CD4-positive, alpha-beta T cell (primary cell): ENCODE results near the gene TIMP3. TPM values are rescaled to one million over a fixed set of nuclear protein-coding genes. Genes with fewer than 3 reads are reported as not detected.

Experiments used
- ATAC-seq: fragments of 200-7000 bp; cut with Tn5 transposase; one replicate; pipeline ENCODE4 v1.10.0; 2022; ENCODE audit warnings: mild to moderate bottlenecking; ENCODE audit not compliant: poor library complexity
- CTCF ChIA-PET: fragments of 350-600 bp; sonication (Branson Sonifier 250); formaldehyde crosslinking; loops from one replicate; lab custom pipeline; 2021; ENCODE audit warnings: antibody characterized with exemption, inconsistent platforms; lab: Charles Lee
- POLR2A ChIA-PET: fragments of 350-600 bp; sonication (Branson Sonifier 250); formaldehyde crosslinking; loops from one replicate; lab custom pipeline; 2021; ENCODE audit warnings: antibody characterized with exemption, inconsistent platforms; lab: Charles Lee
- DNase-seq, 14 experiments: peaks; one replicate each; pipeline ENCODE4 v3.0.0-alpha.2; 2013 to 2020; ENCODE audit warnings: mixed read lengths in 2 of 14
- H3K27ac ChIP-seq, 2 donors: one replicate each; pipeline versions ENCODE4 v1.5.1 to v1.7.0; 2013; ENCODE audit warnings: low read length in 2 of 2, low read depth in 1 of 2, mild to moderate bottlenecking in 1 of 2
- H3K27me3 ChIP-seq, 2 experiments: 1 replicate in 1 of 2; 2 replicates in 1 of 2; pipeline versions ENCODE4 v1.6.1 to v1.7.0; 2013; ENCODE audit warnings: low read length in 2 of 2, control low read depth in 1 of 2, mild to moderate bottlenecking in 1 of 2, moderate library complexity in 1 of 2; ENCODE audit not compliant: insufficient read depth in 2 of 2, control insufficient read depth in 1 of 2
- H3K36me3 ChIP-seq: one replicate; pipeline ENCODE4 v1.6.1; 2013; ENCODE audit warnings: low read length, control low read depth; ENCODE audit not compliant: insufficient read depth
- H3K4me1 ChIP-seq: one replicate; pipeline ENCODE4 v1.6.1; 2013; ENCODE audit warnings: low read length, control low read depth; ENCODE audit not compliant: insufficient read depth
- H3K4me3 ChIP-seq: one replicate; pipeline ENCODE4 v1.5.1; 2013; ENCODE audit warnings: mild to moderate bottlenecking, low read length, moderate library complexity
- H3K9me3 ChIP-seq, 2 experiments: 1 replicate in 1 of 2; 2 replicates in 1 of 2; pipeline versions ENCODE4 v1.6.1 to v1.7.0; 2013; ENCODE audit warnings: low read length in 2 of 2, mild to moderate bottlenecking in 2 of 2, control low read depth in 1 of 2, moderate library complexity in 1 of 2; ENCODE audit not compliant: control insufficient read depth in 1 of 2, insufficient read depth in 1 of 2
- H3K27ac Mint-ChIP-seq: one replicate; pipeline ENCODE4 v1.8.0; 2020; ENCODE audit warnings: mixed read lengths
- H3K27me3 Mint-ChIP-seq: one replicate; pipeline ENCODE4 v1.8.0; 2021; ENCODE audit warnings: mixed read lengths
- H3K36me3 Mint-ChIP-seq: one replicate; pipeline ENCODE4 v1.8.0; 2021; ENCODE audit warnings: low read depth, mixed read lengths
- H3K4me1 Mint-ChIP-seq: one replicate; pipeline ENCODE4 v1.8.0; 2021; ENCODE audit warnings: low read depth, mixed read lengths
- H3K4me3 Mint-ChIP-seq: one replicate; pipeline ENCODE4 v1.8.0; 2020; ENCODE audit warnings: mild to moderate bottlenecking, mixed read lengths
- H3K9me3 Mint-ChIP-seq: one replicate; pipeline ENCODE4 v1.8.0; 2020; ENCODE audit warnings: mixed read lengths
- CTCF ChIP-seq: fragments of 200-600 bp; IDR thresholded peaks from one replicate; pipeline ENCODE4 v1.8.0; 2022; ENCODE audit warnings: antibody characterized with exemption, mild to moderate bottlenecking
- intact Hi-C, 2 experiments: fragments of 100-400 bp; cut with DNase I in 1 of 2; cut with micrococcal nuclease in 1 of 2; formaldehyde crosslinking; loops; one replicate each; pipeline versions ENCODE4 v1.15.1 to v1.9.0; 2023 to 2025; cut with DNase I, micrococcal nuclease
- total RNA-seq, 174 experiments: library from RNA in 2 of 174; stranded (reverse) in 2 of 174; gene quantifications; one replicate each; pipeline ENCODE4 v1.2.3 and lab custom pipeline; 2021 to 2026

The TIMP3 gene
- total RNA-seq, 2 experiments from 2014 or later, result 0.06 TPM; not detected in 1

- H3K4me3 ChIP-seq, result no peak overlapping the region
- ChIA-PET CTCF (no interaction called here), POLR2A (no interaction called here)
- Mint-ChIP-seq H3K27ac (no peak overlapping the region), H3K27me3 (peaks cover 4% of the 10 kb centered on the region), H3K9me3 (no peaks in the 10 kb centered on the region), H3K4me1 (no peaks in the 10 kb centered on the region), H3K4me3 (no peak overlapping the region), H3K36me3 (no peaks in the 10 kb centered on the region)
- ATAC-seq (no peak), DNase-seq (no peak)
- no peaks in the 10 kb centered on the region for H3K27me3 ChIP-seq
- no peaks in the 10 kb centered on the region for H3K9me3 ChIP-seq
- H3K27ac ChIP-seq, result no peak overlapping the region
- no peak for TF ChIP-seq CTCF
- no peaks in the 10 kb centered on the region for H3K4me1 ChIP-seq
- intact Hi-C loops, result no loop called here
- no peaks in the 10 kb centered on the region for H3K36me3 ChIP-seq
Observed at GRCh38 chr22:32842486-32842885, 41.0 kb downstream of the TIMP3 start.

- Histone ChIP-seq H3K36me3 (no peaks in the 10 kb centered on the region), H3K27ac (no peak overlapping the region), H3K27me3 (no peaks in the 10 kb centered on the region), H3K4me1 (no peaks in the 10 kb centered on the region), H3K4me3 (no peak overlapping the region), H3K9me3 (no peaks in the 10 kb centered on the region)
- Mint-ChIP-seq H3K36me3 (no peaks in the 10 kb centered on the region), H3K27ac (no peak overlapping the region), H3K9me3 (no peaks in the 10 kb centered on the region), H3K4me3 (no peak overlapping the region), H3K4me1 (no peaks in the 10 kb centered on the region), H3K27me3 (peaks cover 4% of the 10 kb centered on the region)
- no peak for DNase-seq
- CTCF ChIA-PET, result no interaction called here
- intact Hi-C loops, result no loop called here
- TF ChIP-seq CTCF, result no peak
- POLR2A ChIA-PET, result no interaction called here
- no peak for ATAC-seq
Observed at GRCh38 chr22:32843300-32843699, 41.8 kb downstream of the TIMP3 start.

GRCh38 chr22:32844251-32844650, 42.7 kb downstream of the TIMP3 start:
- no peaks in the 10 kb centered on the region for H3K36me3 Mint-ChIP-seq
- no peak overlapping the region for H3K27ac ChIP-seq
- ChIA-PET POLR2A (no interaction called here), CTCF (no interaction called here)
- H3K4me1 ChIP-seq, result no peaks in the 10 kb centered on the region
- no peak overlapping the region for H3K27ac Mint-ChIP-seq
- ATAC-seq (no peak), DNase-seq (no peak)
- H3K4me3 Mint-ChIP-seq, result no peak overlapping the region
- no peaks in the 10 kb centered on the region for H3K36me3 ChIP-seq
- TF ChIP-seq CTCF, result no peak
- peaks cover 4% of the 10 kb centered on the region for H3K27me3 Mint-ChIP-seq
- intact Hi-C loops, result no loop called here
- H3K9me3 Mint-ChIP-seq, result no peaks in the 10 kb centered on the region
- H3K4me3 ChIP-seq, result no peak overlapping the region
- no peaks in the 10 kb centered on the region for H3K9me3 ChIP-seq
- H3K27me3 ChIP-seq, result no peaks in the 10 kb centered on the region
- H3K4me1 Mint-ChIP-seq, result no peaks in the 10 kb centered on the region
